Measurements from ENCODE around the gene ZFX.

ZFX gene

GRCh38 chrX:24158881-24159280 lies 9.4 kb downstream of the ZFX start:
- no peak for TF ChIP-seq CTCF (IDR thresholded peaks at IDR 0.05; ENCODE audit: low read depth, low read length)
- no peak for DNase-seq (ENCODE audit: low read depth, low spot score)
- in situ Hi-C loops (cut with HindIII; ENCODE audit: low sequenced_read_pairs) = no loop called here
- no peak overlapping the region for H3K4me3 ChIP-seq (ENCODE audit: low read depth, low read length)

DNA sequence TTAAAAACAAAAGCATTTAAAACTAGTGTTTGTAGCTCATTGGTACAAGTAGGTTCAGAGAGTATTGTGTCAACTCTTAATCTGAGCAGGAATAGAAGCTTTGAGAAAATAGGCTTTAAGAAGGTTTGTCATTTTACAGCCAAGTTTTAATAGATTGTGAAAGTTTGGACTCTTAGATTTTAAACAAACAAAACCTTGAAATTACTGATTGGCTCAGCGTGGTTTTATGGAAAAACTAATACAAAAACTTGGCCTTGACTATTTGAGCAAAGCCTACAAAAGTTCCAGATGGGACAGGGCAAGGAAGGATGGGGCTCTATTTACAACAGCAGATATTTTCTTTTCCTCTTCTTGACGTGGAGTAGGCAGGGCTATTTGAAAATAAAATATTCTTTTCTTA lies 16.5 kb downstream of the ZFX start:
- no peak for TF ChIP-seq CTCF (IDR thresholded peaks at IDR 0.05; ENCODE audit: low read depth, low read length)
- no peak overlapping the region for H3K4me3 ChIP-seq (ENCODE audit: low read depth, low read length)
- no peak for DNase-seq (ENCODE audit: low read depth, low spot score)
- in situ Hi-C loops (cut with HindIII; ENCODE audit: low sequenced_read_pairs) = no loop called here

GRCh38 chrX:24167719-24168472 lies 18.4 kb downstream of the ZFX start:
- in situ Hi-C loops (cut with HindIII; ENCODE audit: low sequenced_read_pairs) = no loop called here
- H3K4me3 ChIP-seq (ENCODE audit: low read depth, low read length) = no peak overlapping the region
- DNase-seq (ENCODE audit: low read depth, low spot score) = peak; percentile 24
- TF ChIP-seq CTCF (IDR thresholded peaks at IDR 0.05; ENCODE audit: low read depth, low read length) = no peak

DNA sequence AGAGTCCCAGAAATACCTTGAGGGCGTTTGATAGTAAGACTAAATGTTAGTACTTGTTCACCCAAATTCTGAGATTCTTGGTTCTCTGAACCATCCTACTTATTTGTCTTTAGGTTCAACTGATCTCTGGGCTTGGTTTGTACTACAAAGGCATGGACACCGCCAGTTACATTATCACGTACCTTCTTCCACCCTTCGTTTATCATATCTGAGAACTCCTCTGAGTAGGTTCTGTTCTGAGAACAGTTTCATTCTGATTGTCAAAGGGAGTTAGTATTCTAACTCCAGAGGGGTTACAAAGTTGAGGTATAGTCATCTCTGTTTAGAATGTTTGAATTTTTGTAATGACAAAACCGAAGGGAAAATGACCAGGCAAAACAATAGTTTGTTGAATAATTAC lies 19.3 kb downstream of the ZFX start:
- in situ Hi-C loops (cut with HindIII; ENCODE audit: low sequenced_read_pairs) = no loop called here
- no peak overlapping the region for H3K4me3 ChIP-seq (ENCODE audit: low read depth, low read length)
- TF ChIP-seq CTCF (IDR thresholded peaks at IDR 0.05; ENCODE audit: low read depth, low read length) = no peak
- DNase-seq (ENCODE audit: low read depth, low spot score) = no peak

DNA sequence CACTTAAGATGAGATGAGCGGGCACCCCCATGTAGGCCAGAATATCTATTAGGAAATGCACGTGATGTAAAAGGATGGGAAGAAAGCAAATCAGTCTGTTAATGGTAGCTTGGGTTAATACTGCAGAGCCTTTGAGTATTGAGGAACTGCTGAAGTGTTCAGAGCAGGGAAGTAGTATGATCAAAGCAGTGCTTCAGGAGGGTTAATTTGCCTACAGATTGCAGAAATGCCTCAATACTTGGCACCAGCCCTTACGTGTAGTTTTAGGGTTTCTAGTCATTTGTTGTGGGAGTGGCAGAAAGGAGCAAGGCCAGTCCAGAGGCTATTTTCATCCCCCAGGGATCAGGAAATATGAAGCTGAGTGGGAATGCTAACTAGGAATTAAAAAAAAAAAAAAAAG lies 19.7 kb downstream of the ZFX start:
- no peak overlapping the region for H3K4me3 ChIP-seq (ENCODE audit: low read depth, low read length)
- in situ Hi-C loops (cut with HindIII; ENCODE audit: low sequenced_read_pairs) = no loop called here

DNA sequence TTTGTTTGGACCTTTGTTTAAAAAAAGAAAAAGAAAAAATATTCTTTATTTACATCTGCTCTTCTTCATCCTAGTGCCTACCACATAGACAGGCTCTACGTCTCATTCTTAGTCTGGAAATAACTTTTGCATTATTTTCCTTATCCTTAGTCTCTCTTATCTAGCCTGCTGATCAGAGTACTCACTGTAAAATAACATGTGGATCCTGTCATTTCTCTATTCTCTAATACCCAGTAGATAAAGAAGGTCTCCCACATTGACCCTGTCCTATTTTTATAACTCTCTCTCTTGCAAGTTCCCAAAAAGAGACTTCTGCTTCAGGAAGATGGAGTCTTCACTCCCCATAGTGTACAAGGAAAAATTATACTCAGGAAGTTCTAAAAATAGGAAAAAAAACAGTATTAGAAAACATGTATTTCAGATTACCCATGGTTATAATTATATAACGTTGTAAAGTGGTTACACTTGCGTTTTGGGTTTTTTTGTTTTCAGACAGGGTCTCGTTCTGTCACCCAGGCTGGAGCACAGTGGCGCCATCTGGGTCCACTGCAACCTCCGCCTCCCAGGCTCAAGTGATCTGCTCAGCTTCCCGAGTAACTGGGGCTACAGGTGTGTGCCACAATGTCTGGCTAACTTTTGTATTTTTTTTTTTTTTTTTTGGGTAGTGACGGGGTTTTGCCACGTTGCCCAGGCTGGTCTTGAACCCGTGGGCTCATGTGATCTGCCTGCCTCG lies 23.8 kb downstream of the ZFX start:
- no peak for TF ChIP-seq CTCF (IDR thresholded peaks at IDR 0.05; ENCODE audit: low read depth, low read length)
- no peak for DNase-seq (ENCODE audit: low read depth, low spot score)
- in situ Hi-C loops (cut with HindIII; ENCODE audit: low sequenced_read_pairs) = no loop called here
- no peak overlapping the region for H3K4me3 ChIP-seq (ENCODE audit: low read depth, low read length)

More for the DNA sequence above, 19.7 kb downstream of the ZFX start:
- no peak for TF ChIP-seq CTCF (IDR thresholded peaks at IDR 0.05; ENCODE audit: low read depth, low read length)
- no peak for DNase-seq (ENCODE audit: low read depth, low spot score)

Data from astrocyte of the spinal cord (primary cell).